ENCODE results near the gene BARX2. TPM values are rescaled to one million over a fixed set of nuclear protein-coding genes. Genes with fewer than 3 reads are reported as not detected.

BARX2 gene
- total RNA-seq, 1 experiment from 2014 or later, result 0.12 TPM

- H3K27me3 ChIP-seq (ENCODE audit: insufficient read depth, low read length), result no peaks in the 10 kb centered on the region; the same call in 1 of the 2 replicates
- POLR2A ChIA-PET, result no interaction called here
- no peaks in the 10 kb centered on the region for H3K36me3 ChIP-seq (ENCODE audit: control insufficient read depth in 1 of 2, insufficient read depth in 2 of 2, low read length in 2 of 2)
- intact Hi-C loops (cut with micrococcal nuclease), result no loop called here
- no peak overlapping the region for H3K4me2 ChIP-seq (ENCODE audit: low read length)
- no peak overlapping the region for H3K4me3 ChIP-seq (replicated peaks in 1 of 2; ENCODE audit: low read depth in 1 of 2, low read length in 2 of 2)
- H2AFZ ChIP-seq (ENCODE audit: low read depth, low read length, poor library complexity, severe bottlenecking), result no peak overlapping the region
- RAD21 ChIA-PET (ENCODE audit: low non-redundant PET in 1 of 2, low total read pairs in 2 of 2, uncharacterized antibody in 2 of 2, unreplicated experiment in 2 of 2), result no interaction called here
- DNase-seq (ENCODE audit: low read depth, low spot score) (no peak), ATAC-seq (no peak)
- no peak overlapping the region for H3K9ac ChIP-seq (ENCODE audit: low read length)
- CTCF ChIA-PET, result no interaction called here
- H3K4me1 ChIP-seq (ENCODE audit: control insufficient read depth in 1 of 2, insufficient read depth in 2 of 2, low read length in 2 of 2), result no peaks in the 10 kb centered on the region
- no peaks in the 10 kb centered on the region for H3K79me2 ChIP-seq (ENCODE audit: insufficient read depth, low read length)
- H4K20me1 ChIP-seq (ENCODE audit: insufficient read depth), result no peaks in the 10 kb centered on the region
- BruUV-seq (replicated peaks), result no TSS peak
- H3K27ac ChIP-seq (ENCODE audit: low read depth, low read length), result no peak overlapping the region
- H3K9me2 ChIP-seq (ENCODE audit: insufficient read depth), result no peaks in the 10 kb centered on the region
- TF ChIP-seq EZH2 (IDR thresholded peaks at IDR 0.05) (no peak), FOSL1 (IDR thresholded peaks at IDR 0.05; ENCODE audit: low read depth) (no peak), POLR2A (IDR thresholded peaks at IDR 0.05; ENCODE audit: borderline replicate concordance, extremely low read depth, insufficient read depth, insufficient read length) (no peak), SP1 (IDR thresholded peaks at IDR 0.05; ENCODE audit: low read depth) (no peak), SIN3A (IDR thresholded peaks at IDR 0.05; ENCODE audit: low read depth) (no peak), CBX3 (IDR thresholded peaks at IDR 0.05; ENCODE audit: low read depth) (no peak), ELF1 (IDR thresholded peaks at IDR 0.05; ENCODE audit: borderline replicate concordance, low read depth) (no peak), ZFX (IDR thresholded peaks at IDR 0.05) (no peak), EZH2phosphoT487 (IDR thresholded peaks at IDR 0.05; ENCODE audit: borderline replicate concordance) (no peak), JUND (IDR thresholded peaks at IDR 0.05) (no peak), REST (IDR thresholded peaks at IDR 0.05; ENCODE audit: low read depth) (no peak), ZNF274 (IDR thresholded peaks at IDR 0.05; ENCODE audit: low read depth, low read length) (no peak), TCF7L2 (IDR thresholded peaks at IDR 0.05; ENCODE audit: borderline replicate concordance, extremely low read depth, insufficient read depth, insufficient read length) (no peak), EGR1 (IDR thresholded peaks at IDR 0.05; ENCODE audit: low read depth) (no peak), CTCF (IDR thresholded peaks at IDR 0.05 in 2 of 3, conservative IDR thresholded peaks at IDR 0.05 in 1 of 3; ENCODE audit: borderline replicate concordance in 1 of 3, insufficient read depth in 1 of 3, low read depth in 2 of 3, low read length in 2 of 3) (no peak)
- TF ChIP-seq, protein P1, sequence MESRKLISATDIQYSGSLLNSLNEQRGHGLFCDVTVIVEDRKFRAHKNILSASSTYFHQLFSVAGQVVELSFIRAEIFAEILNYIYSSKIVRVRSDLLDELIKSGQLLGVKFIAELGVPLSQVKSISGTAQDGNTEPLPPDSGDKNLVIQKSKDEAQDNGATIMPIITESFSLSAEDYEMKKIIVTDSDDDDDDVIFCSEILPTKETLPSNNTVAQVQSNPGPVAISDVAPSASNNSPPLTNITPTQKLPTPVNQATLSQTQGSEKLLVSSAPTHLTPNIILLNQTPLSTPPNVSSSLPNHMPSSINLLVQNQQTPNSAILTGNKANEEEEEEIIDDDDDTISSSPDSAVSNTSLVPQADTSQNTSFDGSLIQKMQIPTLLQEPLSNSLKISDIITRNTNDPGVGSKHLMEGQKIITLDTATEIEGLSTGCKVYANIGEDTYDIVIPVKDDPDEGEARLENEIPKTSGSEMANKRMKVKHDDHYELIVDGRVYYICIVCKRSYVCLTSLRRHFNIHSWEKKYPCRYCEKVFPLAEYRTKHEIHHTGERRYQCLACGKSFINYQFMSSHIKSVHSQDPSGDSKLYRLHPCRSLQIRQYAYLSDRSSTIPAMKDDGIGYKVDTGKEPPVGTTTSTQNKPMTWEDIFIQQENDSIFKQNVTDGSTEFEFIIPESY (IDR thresholded peaks at IDR 0.05; ENCODE audit: extremely low read depth, insufficient replicate concordance, low read length), result no peak
- TF ChIP-seq, protein P2, sequence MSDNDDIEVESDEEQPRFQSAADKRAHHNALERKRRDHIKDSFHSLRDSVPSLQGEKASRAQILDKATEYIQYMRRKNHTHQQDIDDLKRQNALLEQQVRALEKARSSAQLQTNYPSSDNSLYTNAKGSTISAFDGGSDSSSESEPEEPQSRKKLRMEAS (IDR thresholded peaks at IDR 0.05), result no peak
- TF ChIP-seq, protein P3, sequence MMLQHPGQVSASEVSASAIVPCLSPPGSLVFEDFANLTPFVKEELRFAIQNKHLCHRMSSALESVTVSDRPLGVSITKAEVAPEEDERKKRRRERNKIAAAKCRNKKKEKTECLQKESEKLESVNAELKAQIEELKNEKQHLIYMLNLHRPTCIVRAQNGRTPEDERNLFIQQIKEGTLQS (IDR thresholded peaks at IDR 0.05), result no peak
- no peaks in the 10 kb centered on the region for H3K9me3 ChIP-seq (ENCODE audit: control insufficient read depth in 1 of 2, insufficient read depth in 1 of 2, low read depth in 1 of 2, low read length in 2 of 2)
These were observed 75.9 kb downstream of the BARX2 start for GRCh38 chr11:129451524-129451923.
